ENCODE results near the gene SYS1.

The SYS1 gene

DNA sequence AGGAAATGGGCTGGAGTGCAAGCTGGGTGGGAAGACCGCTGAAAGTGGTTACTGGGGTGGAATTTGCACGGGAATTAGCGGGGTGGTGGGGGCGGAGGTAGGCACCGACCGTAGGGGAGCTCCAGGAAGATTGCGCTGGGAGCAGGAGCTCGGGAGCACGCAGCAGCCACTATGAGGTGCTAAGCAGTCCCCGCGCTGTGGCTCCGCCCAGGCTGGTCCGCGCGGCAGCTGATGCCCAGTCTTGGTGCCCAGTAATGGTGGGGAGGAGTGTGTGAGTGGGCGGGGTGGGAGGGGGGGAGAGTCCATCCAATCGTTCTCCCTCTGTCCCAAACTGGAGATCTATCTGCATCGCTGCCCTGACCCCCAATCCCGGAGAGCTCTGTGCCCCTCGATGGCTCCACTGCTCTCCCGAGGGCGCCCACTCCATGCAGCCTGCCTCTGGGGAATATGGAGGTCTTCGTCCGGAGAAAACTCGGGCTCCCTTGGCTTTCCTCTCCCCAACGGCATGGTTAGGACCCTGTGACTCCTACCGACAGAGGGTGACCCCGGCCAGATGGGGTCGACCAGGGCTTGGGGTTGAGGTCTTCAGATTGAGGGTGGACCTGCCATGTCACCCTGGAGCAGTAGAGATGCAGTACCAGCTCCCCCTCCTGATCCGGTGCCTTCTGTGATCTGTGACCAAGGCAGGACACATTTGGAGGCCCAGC lies 9.8 kb downstream of the SYS1 start:
- in situ Hi-C loops (cut with MboI; ENCODE audit: low pct_unique_long_range_greater_than_20kb, low sequenced_read_pairs), result no loop called here
- no peak for DNase-seq

DNA sequence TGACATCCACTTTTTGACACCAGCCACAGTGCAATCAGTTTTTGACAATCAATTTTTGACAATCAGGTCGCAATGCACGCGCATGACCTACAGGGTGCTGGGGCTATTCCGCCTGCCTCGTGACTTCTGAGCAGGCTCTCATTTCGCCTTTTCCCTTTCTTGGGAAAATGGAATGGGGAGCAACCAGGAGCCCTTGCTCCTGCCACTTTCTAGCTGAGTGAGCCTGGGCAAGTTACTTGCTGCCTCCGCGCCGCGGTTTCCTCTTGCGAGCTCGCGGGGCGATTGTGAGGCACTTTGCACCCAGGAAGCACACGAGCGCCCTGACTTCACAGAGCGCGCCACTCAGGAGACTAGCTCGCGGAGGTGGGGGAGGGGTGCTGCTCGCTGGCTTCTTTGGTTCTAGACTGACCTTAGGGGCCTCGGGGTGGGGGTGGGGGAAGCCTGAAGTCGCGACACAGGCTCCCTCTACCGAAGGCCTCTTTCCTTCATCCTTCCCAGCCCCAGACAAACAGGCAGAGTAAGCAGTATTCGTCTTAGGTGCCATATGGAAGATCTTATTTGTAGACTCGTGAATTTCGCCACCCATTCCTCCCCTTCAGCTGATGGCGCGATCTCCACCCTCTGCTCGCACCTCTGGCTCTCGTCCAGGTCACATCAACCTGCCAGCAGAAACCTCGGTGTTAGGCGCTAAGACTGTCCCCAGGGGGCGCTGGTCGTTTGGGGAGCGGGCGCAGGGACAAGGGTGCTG lies 10.6 kb downstream of the SYS1 start:
- peak; percentile 82 for DNase-seq
- in situ Hi-C loops (cut with MboI; ENCODE audit: low pct_unique_long_range_greater_than_20kb, low sequenced_read_pairs), result no loop called here

DNA sequence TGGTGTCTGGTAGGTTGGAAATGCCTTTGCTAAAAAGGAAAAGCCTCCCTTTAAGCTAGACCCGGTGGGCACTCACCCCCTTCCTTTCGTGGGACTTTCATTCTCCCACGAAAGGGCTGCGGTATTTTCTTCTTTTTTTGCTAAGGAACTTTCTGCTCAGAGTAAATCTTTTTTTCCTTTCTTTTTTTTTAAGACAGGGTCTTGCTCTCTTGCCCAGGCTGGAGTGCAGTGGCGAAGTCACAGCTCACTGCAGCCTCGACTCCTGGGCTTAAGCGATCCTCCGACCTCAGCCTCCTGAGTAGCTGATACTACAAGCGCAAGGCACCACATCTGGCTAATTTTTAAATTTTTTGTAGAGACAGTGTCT lies 11.1 kb downstream of the SYS1 start:
- no peak for DNase-seq
- in situ Hi-C loops (cut with MboI; ENCODE audit: low pct_unique_long_range_greater_than_20kb, low sequenced_read_pairs), result no loop called here

DNA sequence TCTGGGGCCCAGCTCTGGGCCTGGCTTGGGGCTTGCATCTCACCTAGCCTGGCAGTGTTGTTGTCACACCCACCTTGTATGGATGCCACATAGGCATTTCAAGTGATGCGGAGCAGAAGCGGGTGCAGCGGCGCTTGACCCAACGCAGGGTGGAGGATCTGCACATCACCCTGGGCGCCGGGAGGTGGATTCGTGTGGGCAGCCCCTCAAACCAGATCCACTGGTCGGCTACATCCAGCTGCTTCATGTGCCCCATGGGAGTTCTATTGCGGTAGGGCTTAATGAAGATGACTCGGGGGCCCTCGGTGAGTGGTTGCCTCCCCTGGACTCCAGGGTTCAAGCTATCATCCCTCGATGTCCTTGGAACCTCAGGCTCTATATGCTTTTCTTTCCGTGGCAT lies 12.0 kb downstream of the SYS1 start:
- in situ Hi-C loops (cut with MboI; ENCODE audit: low pct_unique_long_range_greater_than_20kb, low sequenced_read_pairs), result no loop called here
- DNase-seq, result no peak

DNA sequence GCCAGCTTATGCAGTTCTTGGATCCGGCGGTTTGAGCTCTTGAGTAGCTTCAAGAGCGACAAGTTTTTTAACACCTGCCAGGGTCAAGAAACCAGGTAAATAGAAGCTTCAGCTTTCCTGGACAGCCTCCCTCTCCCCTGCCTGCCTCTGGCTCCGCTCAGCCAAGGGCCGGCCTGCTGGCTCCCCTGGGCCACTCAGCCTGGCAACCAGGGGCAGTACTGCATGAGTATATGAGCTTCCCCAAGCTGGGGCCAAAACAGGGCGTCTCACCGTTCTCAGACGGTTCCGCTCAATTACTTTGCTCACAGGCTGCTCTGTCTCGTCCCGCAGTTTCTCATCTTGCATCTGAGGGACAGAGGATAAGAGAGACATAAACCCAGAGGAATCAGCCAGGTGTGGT lies 14.3 kb downstream of the SYS1 start:
- DNase-seq, result no peak
- in situ Hi-C loops (cut with MboI; ENCODE audit: low pct_unique_long_range_greater_than_20kb, low sequenced_read_pairs), result no loop called here

DNA sequence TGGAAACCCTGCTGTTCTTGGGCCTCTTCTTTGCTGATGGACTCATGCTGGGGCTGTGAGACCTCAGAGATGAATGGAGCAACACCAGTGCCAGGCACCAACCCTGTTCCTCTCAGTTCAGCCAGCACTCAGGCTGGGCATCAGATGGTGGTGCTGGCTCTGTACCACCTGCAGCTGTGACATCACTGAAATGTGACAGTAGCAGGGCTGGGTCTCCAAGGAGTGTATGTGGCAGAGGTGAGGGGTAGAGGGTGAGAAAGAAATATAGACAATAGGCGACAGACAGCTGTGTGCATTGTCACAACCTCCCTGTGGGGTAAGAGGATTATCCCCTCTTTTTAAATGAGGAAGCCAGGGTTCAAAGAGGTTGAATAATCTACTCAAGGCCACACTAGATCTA lies 15.2 kb downstream of the SYS1 start, which contains the start of gene TP53TG5:
Gene TP53TG5, minus strand, starts transcription at position 135 of the 400 bp plus-strand sequence. Its CDS starts 89 bp downstream, at position 46.
- in situ Hi-C loops (cut with MboI; ENCODE audit: low pct_unique_long_range_greater_than_20kb, low sequenced_read_pairs), result no loop called here
- no peak for DNase-seq

DNA sequence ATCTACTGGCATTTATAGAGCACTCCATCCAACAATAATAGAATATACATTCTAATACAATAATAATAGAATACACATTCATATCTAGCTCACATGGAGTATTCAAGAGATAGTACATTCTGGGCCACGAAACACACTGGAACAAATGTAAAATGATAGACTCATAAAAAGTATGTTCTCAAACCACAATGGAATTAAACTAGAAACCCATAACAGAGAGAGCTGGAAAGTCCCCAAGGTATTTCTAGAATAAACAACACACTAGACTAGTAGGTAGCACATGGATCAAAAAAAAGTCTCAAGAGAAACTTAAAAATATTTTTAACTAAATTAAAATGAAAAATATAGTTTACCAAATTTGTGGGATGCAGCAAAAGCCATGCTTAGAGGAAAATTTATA lies 24.3 kb downstream of the SYS1 start:
- no peak for DNase-seq
- in situ Hi-C loops (cut with MboI; ENCODE audit: low pct_unique_long_range_greater_than_20kb, low sequenced_read_pairs), result no loop called here

DNA sequence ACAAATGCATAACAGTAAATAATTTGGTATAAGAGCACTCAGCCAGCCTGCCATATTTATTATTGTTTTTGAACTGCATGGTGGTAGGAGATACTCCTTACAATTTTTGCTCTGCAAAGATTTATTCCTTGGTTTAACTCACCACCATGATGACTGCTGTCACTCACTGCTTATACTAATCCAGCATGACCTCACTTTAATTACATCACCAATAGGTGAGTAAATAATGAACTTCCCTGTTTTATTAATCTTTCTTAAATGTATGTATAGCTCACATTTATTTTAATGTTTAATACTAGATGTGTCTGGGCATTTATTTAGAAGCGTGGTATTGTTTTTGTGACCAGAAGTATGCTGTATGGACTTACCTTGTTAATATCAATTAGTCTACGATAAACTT lies 28.0 kb downstream of the SYS1 start:
- DNase-seq, result no peak
- in situ Hi-C loops (cut with MboI; ENCODE audit: low pct_unique_long_range_greater_than_20kb, low sequenced_read_pairs), result no loop called here

DNA sequence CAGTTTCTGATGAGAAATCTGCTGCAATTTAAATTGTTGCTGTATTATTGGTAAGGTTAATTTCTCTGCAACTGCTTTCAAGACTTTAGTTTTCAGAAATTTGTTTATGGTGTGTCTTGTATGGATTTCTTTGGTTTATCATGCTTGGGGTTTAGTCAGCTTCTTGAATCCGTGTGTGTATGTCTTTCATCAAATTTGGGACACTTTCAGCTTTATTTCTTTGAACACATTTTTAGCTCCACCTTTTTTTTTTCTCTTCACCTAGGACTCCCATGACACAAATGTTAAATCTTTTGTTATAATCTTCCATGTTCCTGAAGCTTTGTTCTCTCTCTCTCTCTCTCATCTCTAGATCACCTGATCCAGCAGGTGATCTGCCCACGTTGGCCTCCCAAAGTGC lies 28.6 kb downstream of the SYS1 start:
- in situ Hi-C loops (cut with MboI; ENCODE audit: low pct_unique_long_range_greater_than_20kb, low sequenced_read_pairs), result no loop called here
- DNase-seq, result no peak

DNA sequence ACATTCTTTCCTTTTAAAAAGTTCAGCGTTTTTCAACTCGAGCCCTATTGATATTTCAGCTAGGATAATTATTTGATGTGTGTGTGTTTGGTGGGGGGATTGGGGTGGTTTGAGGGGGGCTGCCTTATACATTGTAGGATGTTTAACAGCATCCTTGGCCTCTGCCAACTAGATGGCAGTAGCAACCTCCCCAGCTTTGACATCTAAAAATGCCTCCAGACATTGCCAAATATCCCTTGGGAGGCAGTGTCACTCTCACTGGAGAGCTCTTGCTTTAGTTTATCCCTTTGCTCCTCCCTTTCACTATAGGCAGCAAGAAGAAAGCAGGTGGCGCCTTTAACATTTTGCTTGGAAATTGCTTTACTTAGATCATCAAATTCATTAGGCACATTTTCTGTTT lies 29.8 kb downstream of the SYS1 start:
- DNase-seq, result no peak
- in situ Hi-C loops (cut with MboI; ENCODE audit: low pct_unique_long_range_greater_than_20kb, low sequenced_read_pairs), result no loop called here

DNA sequence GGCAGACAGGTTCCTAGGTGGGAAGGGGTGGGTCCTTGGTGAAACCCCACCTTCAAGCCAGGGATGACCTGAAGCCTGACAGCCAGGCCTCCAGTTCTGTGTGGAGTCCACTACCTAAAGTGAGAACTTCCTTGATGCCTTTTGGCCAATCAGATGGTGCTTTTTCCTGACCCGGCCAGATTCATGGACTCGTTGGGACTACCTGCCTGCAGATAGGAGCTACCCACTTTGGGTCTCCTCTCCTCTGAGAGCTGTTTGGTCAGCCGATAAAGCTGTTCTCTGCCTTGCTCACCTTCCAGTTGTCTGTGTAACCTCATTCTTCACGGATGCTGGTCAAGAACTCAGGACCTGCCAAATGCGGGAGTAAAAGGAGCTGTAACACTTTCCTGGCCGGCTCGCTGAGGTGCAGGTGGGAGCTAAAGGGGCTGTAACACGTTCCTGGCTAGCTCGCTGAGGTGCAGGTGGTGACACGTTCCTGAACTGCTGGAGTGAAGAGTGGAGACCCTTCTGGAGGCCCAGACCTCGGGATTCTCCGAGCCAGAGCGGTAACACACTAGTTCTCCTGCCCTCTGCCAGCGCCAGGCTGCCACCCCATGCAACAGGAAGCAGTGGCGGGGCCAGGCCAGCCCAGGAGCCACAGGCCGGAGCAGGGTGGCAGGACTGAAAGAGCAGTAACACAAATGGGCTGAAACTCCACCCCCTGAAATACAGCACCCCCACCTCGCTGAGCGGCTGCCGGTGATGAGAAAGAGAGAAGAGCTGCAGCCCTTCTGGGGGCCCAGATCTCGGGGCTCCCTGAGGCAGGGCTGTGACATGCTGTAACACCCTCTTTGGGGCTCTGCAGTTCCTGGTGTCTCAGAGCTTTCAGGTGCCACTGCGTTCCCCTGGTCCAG lies 31.5 kb downstream of the SYS1 start:
- DNase-seq, result no peak
- in situ Hi-C loops (cut with MboI; ENCODE audit: low pct_unique_long_range_greater_than_20kb, low sequenced_read_pairs), result no loop called here

DNA sequence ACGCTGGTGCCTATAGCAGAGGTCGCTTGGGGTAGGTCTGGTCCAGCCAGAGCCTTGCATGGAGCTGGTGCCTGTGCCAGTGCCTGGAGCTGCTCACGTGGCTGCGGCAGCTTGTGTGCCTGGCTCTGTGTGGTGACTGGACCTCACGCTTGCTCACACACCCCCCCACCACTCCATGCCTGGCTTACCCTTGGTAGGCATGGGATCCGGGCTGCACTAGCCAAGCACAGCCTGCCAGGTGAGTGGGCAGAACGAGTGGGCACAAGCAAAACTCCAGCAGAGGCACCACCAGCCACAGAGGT lies 32.1 kb downstream of the SYS1 start:
- in situ Hi-C loops (cut with MboI; ENCODE audit: low pct_unique_long_range_greater_than_20kb, low sequenced_read_pairs), result no loop called here
- DNase-seq, result no peak

DNA sequence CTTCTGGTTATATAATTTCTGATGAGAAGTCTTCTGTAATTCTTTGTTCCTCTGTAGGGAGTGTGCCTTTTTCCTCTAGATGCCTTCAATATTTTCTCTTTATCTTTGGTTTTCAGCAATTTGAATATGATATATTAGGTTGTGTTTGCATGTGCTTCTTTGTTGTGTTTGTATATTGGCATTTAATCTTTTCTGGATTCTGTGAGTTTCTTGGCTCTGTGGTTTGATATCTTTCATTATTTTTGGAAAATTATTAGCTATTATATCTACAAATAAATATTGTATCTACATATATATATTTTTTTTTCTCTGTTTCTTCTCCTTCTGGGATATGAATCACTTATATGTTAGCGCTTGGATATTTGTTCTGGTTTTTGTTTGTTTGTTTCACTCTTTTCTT lies 36.1 kb downstream of the SYS1 start:
- no peak for DNase-seq
- in situ Hi-C loops (cut with MboI; ENCODE audit: low pct_unique_long_range_greater_than_20kb, low sequenced_read_pairs), result no loop called here

DNA sequence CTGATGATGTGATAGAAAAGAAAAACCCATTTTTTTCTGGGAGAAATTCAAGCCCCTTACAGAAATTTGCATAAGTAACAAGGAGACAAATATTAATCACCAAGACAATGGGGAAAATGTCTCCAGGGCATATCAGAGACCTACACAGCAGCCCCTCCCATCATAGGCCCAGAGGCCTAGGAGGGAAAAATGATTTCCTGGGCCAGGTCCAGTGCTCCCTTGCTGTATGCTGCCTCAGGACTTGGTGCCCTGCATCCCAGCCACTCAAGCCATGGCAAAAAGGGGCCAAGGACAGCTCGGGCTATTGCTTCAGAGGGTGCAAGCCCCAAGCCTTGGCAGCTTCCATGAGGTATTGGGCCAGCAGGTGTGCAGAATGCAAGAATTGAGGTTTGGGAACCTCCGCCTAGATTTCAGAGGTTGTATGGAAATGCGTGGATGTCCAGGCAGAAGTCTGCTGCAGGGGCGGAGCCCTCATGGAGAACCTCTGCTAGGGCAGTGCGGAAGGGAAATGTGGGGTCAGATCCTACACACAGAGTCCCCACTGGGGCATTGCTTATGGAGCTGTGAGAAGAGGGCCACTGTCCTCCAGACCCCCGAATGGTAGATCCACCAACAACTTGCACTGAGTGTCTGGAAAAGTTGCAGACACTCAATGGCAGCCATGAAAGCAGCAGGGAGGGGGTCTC lies 37.5 kb downstream of the SYS1 start:
- in situ Hi-C loops (cut with MboI; ENCODE audit: low pct_unique_long_range_greater_than_20kb, low sequenced_read_pairs), result no loop called here
- DNase-seq, result no peak

DNA sequence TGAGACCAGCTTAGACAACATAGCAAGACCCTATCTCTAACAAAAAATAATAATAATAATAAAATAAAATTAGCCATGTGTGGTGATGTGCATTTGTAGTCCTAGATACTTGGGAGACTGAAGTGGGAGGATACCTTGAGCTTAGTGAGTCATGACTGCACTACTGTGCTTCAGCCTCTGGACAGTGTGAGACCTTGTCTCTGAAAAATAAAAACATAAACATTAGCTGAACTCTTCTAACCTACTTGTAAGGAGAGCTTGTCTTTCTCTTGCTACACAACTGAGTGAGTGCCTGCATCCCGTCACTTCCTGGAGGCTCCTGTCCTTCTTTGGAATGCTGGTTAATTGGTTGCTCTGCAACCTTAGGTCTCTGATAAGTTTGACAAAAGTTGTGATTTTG lies 40.0 kb downstream of the SYS1 start:
- DNase-seq, result no peak
- in situ Hi-C loops (cut with MboI; ENCODE audit: low pct_unique_long_range_greater_than_20kb, low sequenced_read_pairs), result no loop called here

DNA sequence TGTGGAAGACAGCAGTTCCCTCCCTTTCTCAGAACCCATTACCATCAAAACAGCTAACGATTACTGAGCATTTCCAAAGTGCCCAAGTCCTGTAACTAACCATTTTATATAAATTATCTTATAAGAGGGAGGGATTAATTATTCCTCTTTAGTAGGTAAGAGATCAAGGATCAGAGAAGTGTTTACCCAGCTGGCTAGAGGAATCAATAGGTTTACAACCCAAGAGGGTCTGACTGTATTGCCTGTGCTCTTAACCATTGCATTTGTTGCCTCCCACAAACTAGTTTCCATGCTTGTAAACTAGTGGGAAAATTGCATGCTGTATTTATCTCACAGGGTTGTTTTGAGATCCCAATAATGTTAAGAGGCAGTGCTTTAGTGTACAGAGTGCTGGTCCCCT lies 41.5 kb downstream of the SYS1 start:
- DNase-seq, result no peak
- in situ Hi-C loops (cut with MboI; ENCODE audit: low pct_unique_long_range_greater_than_20kb, low sequenced_read_pairs), result no loop called here

DNA sequence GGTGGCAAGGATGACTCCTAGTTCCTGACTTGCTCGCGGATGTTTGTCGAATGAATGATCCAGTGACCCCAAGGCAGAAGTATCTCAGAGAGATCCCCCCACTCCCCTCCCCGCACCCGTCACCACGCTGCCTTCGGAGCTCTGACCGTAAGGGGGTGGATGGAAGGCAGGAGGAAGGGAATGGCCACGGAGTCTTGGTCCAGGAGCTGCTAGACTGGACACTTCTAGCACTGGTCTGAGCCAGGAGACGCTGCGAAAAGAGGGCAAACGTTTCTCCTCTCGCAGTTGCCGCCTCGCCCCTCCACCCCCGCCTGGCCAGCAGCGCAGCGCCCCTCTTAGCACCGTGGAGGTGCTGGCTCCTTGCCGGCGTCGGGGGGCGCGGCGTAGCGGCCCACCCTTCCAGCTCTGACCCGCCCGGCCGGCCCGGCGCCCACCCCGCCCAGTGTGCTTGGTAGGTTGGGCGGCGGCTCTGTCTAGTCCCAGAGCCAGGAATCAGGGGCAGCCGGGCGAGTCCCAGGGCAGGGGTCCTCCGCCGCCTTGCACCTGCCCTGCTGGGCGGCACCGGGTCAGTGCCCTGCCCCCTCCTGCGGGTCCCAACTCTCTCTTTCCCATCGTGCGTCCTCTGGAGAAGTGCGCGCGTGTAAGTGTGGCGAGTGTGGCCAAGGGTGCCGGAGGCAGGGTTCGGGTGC lies 42.8 kb downstream of the SYS1 start:
- in situ Hi-C loops (cut with MboI; ENCODE audit: low pct_unique_long_range_greater_than_20kb, low sequenced_read_pairs), result no loop called here
- no peak for DNase-seq

DNA sequence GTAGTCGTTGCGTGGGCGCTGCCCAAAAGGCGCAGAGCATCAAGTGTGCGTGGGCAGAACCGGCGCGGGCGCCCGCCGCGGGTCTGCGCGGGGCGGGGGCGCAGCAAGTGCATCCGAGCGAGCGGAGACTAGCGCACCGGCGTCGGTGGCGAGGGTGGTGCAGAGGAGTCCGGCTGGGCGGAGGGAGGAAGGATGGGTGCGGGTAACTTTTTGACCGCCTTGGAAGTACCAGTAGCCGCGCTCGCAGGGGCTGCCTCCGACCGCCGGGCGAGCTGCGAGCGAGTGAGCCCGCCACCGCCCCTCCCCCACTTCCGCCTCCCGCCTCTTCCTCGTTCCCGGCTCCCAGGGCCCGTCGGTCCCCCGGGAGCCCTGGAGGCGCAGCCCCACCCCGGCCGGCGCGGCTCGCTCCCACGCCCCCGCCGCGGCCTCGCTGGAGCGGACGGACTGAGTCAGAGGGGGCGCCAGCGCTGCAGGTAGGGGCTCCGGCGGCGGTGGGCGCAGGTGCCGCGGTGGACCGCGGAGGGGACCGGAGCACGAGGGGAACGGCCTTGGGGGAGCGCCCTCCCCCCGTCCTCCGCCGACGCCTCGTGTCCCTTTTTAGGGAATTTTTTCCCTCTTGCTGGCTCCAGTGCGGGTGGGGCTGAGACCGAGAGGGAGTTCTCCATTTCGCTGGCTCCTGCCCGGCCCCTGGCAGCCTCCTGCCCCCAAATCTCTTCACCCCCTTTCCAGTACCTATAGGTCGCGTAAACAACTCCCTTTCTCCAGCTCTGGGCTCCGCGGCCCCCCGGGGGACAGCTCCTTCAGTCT lies 43.5 kb downstream of the SYS1 start:
- peak; percentile 49 for DNase-seq
- in situ Hi-C loops (cut with MboI; ENCODE audit: low pct_unique_long_range_greater_than_20kb, low sequenced_read_pairs), result no loop called here

Data from KBM-7 (cell line).